ENCODE measurements around the gene RIMS1.

GRCh38 chr6:72417759-72418158, 531.4 kb downstream of the RIMS1 start:
- TF ChIP-seq REST (IDR thresholded peaks at IDR 0.05) (no peak), ATF3 (IDR thresholded peaks at IDR 0.05) (no peak), RAD21 (IDR thresholded peaks at IDR 0.05) (no peak), SP1 (IDR thresholded peaks at IDR 0.05) (no peak), TAF1 (conservative IDR thresholded peaks at IDR 0.05) (no peak), ZBTB33 (IDR thresholded peaks at IDR 0.05) (no peak), FOXA1 (IDR thresholded peaks at IDR 0.05) (no peak), GABPA (IDR thresholded peaks at IDR 0.05 in 1 of 2, conservative IDR thresholded peaks at IDR 0.05 in 1 of 2) (no peak), EGR1 (IDR thresholded peaks at IDR 0.05; ENCODE audit: low read depth in 2 of 2) (no peak), JUND (IDR thresholded peaks at IDR 0.05) (no peak), HNF4G (IDR thresholded peaks at IDR 0.05) (no peak)
- TF ChIP-seq, protein P1, sequence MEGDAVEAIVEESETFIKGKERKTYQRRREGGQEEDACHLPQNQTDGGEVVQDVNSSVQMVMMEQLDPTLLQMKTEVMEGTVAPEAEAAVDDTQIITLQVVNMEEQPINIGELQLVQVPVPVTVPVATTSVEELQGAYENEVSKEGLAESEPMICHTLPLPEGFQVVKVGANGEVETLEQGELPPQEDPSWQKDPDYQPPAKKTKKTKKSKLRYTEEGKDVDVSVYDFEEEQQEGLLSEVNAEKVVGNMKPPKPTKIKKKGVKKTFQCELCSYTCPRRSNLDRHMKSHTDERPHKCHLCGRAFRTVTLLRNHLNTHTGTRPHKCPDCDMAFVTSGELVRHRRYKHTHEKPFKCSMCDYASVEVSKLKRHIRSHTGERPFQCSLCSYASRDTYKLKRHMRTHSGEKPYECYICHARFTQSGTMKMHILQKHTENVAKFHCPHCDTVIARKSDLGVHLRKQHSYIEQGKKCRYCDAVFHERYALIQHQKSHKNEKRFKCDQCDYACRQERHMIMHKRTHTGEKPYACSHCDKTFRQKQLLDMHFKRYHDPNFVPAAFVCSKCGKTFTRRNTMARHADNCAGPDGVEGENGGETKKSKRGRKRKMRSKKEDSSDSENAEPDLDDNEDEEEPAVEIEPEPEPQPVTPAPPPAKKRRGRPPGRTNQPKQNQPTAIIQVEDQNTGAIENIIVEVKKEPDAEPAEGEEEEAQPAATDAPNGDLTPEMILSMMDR (IDR thresholded peaks at IDR 0.05; ENCODE audit: low read depth, low read length, missing input control): no peak
- TF ChIP-seq, protein P2, sequence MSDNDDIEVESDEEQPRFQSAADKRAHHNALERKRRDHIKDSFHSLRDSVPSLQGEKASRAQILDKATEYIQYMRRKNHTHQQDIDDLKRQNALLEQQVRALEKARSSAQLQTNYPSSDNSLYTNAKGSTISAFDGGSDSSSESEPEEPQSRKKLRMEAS (IDR thresholded peaks at IDR 0.05): no peak

All from liver (tissue), 3 donors.